EH (cell line): ENCODE data around the gene SP110.

Source experiments
- DNase-seq: peaks from one replicate; pipeline ENCODE4 v3.0.0-alpha.2; 2015; ENCODE audit warnings: low read depth

SP110 gene

GRCh38 chr2:230170532-230170931, 49.3 kb downstream of the SP110 start:
- peak; percentile 34 for DNase-seq

- no peak for DNase-seq
These were observed 53.1 kb downstream of the SP110 start for GRCh38 chr2:230166557-230167170.

DNA sequence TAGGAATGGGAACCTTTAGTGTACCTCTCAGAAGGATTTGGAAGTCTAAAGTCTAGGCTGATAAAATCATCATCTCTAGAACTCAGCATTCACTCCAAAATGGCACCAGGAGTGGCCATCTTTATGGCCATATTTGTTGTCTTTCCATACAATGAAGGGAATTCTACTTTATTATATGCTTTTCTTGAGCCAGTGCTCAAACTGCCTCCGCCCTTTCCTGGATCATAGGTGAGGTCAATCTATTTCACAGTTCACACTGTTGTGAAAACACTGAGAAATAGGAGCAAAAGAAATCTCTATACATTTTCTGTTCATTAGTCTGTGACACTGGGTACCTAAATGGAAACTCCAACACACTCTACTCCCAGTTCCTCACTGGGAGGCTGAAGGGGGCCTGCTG, 55.6 kb downstream of the SP110 start:
- DNase-seq: no peak

GRCh38 chr2:230162981-230163380, 56.8 kb downstream of the SP110 start:
- no peak for DNase-seq

DNA sequence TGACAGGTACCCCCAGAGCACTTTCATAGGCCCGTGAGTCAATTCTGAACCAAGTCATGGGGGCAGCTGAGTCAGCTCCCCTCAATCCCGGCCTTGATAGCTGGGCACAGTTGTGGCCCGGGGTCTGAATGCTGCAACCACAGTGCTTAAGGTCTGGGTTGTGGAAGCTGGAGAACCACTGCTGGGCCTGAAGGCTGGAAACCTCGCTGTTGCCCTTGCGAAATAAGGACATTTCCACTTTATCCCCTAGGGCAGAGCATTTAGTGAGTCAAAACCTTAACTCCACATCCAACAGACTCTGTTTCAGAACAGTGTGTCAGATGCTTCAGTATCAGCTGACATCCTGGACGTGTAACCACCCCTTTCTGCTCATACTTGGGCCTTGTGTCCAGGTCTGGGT, 58.6 kb downstream of the SP110 start:
- DNase-seq: peak; percentile 50

DNA sequence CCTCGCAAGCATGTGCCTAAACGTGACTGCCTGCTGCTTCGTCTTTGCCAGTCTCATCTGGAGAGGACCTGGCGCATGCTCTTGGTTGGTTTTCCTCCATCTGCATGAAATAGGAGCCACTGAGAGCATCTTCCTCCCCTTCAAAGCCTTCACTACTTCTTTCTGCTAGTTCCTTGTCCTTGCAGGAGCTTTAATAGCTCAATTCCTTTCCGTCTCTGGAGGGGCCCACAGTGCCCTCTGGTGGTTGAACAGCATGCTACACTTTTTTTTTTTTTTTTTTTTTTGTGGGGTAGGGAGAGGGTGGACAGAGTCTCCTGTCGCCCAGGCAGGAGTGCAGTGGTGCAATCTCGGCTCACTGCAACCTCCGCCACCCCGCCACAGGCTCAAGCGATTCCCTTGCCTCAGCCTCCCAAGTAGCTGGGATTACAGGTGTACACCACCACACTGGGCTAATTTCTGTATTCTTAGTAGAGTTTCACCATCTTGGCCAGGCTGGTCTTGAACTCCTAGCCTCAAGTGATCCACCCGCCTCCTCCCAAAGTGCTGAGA, 59.6 kb downstream of the SP110 start:
- peak; percentile 54 for DNase-seq

DNA sequence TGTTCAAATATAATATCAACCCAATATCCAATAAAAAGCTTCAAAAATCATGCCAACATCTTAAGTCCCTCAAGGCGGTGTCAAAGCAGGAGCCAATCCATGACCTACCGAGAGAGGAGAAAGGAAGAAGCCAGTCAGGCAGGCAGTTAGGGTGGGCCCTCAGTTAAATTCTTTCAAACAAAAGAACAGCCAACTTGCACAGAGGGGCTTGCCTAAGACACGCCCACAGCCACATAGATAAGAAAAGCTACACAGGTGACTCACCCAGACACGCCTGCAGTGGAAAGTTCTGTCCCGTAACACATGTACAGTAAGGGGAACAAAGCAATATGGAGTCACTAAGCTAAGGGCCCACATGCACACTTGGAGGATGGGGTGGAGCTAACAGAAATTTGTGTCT, 61.3 kb downstream of the SP110 start:
- DNase-seq: no peak

GRCh38 chr2:230156782-230157699, 62.7 kb downstream of the SP110 start:
- DNase-seq: no peak

- DNase-seq: no peak
These were observed 64.4 kb downstream of the SP110 start for GRCh38 chr2:230155359-230155758.

DNA sequence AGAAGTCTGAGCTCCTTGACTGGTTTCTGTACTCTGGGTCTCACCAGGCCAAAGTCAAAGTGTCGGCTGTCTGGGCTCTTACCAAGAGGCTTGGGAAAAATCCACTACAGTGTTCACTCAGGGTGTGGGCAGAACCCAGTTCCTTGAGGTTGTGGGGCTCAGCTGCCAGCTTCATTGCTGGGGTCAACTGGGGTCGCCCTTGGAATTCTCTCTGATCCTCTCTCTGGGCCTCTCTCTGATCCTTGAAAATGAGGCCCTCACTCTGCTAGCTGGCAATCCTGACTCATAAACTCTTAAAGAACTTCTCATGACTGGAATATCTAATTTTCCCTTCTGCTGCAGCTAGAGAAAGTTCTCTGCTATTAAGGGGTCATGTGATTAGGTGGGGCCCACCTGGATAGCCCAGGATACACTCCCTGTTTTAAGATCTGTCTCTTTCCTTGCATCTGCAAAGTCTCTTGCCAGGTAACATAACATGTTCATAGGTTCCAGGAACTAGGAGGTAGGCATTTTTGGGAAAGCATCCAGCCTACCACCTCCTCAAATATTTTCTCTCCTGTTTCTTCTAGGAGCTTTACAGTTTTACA, 66.3 kb downstream of the SP110 start:
- DNase-seq: peak; percentile 15

- DNase-seq: no peak
These were observed 67.5 kb downstream of the SP110 start for GRCh38 chr2:230152334-230152733.

DNA sequence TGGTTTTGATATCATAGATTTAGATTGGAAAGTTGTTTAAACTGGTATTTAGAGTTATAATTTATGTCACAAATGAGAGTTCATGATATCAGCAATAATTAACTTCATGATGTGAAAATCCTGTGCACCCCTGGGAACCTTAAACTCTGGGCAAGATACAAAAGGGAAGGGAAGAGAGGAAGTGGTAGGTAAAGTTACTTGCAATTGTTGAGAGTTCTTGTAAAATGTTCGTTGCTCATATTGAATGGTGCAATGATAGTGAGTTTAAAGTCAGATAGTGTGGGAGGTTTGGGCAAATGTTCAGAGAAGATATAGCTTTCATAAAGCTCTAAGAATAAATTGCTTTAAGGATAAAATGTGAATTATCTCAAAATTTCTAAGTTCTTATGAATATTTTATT, 75.4 kb downstream of the SP110 start:
- no peak for DNase-seq

DNA sequence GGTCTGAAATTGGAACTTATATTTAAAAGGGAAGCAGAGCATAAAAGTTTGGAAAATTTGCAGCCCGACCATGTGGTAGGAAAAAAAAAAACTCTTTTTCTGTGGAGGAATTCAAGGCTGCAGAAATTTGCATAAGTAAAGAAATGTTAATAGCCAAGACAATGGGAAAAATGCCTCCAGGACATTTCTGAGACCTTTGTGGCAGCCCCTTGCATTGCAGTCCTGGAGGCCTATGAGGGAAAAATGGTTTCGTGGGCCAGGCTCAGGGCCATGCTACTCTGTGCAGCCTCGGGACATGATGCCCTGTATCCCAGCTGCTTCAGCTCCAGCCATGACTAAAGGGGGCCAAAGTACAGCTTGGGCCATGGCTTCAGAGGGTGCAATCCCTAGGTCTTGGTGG, 79.1 kb downstream of the SP110 start:
- no peak for DNase-seq

DNA sequence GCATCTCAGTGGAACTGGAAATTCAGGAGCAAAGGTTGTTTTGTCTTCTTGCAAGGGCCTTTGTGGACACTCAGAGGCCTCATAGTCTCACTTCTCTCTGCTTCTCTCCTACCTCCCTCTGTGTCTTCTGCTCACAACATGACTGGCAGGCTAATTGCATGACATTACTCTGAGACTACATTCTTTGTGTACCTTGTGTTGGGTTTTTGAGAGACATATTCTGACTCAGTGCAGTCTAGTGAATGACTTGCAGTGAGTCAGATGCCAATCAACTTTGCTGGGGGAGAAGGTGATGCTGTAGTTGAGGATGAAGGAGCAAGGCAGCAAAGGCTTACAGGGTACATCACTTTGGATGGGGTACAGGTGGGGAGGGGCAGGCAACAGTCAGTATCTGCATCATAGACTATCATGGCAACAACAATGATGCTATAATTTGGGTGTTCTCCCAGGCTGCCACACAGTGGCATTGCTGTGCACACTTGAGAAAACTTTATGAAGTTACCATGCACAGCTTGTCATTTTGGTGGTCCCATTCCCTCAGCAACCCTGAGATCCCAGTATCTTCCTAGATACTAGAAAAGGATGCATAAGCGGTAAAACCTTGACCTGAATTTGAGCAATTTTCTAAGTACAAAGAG, 81.8 kb downstream of the SP110 start:
- no peak for DNase-seq

DNA sequence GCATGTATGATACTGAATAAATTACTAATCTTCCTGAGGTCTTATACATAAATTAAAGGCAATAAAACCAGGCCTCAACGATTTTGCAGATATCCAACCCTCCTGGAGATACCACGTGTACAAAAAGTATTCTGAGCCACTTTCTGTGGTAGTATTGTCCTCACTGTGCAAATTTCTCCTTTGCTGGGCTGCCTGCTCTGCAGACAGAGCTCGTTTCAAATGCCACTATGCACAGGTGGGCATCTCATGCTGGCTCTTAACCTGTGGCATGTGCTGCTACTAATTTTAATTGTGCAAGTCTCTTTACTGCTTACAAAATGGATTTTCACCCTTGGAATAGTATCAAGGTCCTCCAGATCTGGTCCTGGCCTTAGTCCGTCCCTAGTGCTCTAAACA, 84.7 kb downstream of the SP110 start:
- no peak for DNase-seq

GRCh38 chr2:230134496-230135129, 85.2 kb downstream of the SP110 start:
- DNase-seq: peak; percentile 79

DNA sequence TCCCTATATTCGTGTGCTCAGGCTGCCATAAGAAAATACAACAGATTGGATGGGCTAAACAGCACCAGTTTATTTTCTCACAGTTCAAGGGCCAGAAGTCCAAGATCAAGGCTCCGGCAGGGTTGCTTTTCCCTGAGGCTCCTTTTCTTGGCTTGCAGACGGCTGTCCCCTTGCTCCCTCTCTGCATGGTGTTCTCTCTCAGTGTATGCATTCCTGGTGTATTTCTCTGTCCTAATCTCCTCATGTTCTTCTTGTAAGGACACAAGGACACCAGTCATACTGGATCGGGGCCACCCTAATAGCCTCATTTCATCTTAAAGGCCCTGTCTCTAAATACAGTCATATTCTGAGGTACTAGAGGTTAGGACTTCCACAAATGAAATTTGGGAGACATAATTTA, 88.4 kb downstream of the SP110 start:
- no peak for DNase-seq

GRCh38 chr2:230130668-230131364, 89.0 kb downstream of the SP110 start:
- DNase-seq: peak; percentile 89

- peak; percentile 3 for DNase-seq
These were observed 90.4 kb downstream of the SP110 start for GRCh38 chr2:230129343-230129742.

GRCh38 chr2:230128623-230129342, 91.0 kb downstream of the SP110 start:
- peak; percentile 61 for DNase-seq

DNA sequence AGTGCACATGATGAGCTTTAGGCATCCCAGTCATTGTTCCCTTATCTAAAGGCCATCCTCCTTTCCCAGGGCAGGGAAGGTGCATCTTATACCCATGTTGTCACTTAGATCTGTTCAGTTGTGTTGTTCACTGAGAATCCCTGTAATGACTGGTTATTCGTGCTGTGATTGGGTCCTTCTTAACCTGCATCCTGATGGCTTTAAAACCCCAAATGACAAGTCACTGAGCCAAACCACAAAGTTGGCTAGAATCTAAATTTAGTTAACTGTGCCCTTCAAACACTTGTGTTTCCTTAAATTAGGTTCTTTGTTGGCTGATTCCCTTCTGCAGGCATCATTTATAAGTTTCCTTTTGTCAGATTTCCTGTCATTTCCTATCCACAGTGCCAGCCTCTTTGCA, 92.6 kb downstream of the SP110 start:
- no peak for DNase-seq
